ENCODE results near the gene WDR77.

WDR77 gene

DNA sequence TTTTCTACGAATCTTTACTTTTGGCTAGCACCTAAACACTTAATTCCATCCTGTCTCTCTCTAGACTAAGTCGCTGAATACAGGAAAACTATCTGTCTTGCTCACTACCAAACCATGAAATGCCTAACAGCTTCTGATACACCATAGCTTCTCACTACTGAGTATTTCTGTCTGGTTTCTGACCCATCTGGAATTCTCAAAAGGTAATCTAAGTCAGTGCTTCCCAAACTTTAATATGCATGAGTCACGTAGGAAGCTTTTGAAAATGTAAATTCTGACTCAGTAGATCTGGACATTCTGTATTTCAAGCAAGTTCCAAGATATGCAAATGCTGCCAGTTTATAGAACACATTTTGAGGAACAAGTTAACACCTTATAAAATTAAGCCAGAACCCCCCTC is 12.3 kb downstream of the WDR77 start:
- no peak for DNase-seq (ENCODE audit: low spot score)

DNA sequence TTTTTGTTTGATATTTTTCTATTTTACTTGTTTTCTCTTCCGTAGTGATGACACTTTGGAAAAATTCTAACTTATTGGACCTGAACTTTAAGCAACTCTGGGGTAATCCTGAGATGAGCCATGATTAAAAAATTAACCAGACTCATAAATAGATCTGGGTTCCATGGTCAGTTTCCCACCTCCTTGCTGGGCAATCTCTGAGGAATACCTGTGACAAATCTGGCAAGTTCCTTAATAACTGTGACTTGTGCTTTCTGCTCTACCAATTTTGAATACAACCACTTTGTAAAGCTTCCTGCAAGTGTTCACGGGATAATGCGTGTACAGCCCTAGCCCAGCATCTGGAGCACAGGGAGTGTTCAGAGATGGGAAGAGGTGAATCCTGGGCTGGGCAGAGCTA is 24.8 kb downstream of the WDR77 start:
- DNase-seq (ENCODE audit: low spot score): no peak

DNA sequence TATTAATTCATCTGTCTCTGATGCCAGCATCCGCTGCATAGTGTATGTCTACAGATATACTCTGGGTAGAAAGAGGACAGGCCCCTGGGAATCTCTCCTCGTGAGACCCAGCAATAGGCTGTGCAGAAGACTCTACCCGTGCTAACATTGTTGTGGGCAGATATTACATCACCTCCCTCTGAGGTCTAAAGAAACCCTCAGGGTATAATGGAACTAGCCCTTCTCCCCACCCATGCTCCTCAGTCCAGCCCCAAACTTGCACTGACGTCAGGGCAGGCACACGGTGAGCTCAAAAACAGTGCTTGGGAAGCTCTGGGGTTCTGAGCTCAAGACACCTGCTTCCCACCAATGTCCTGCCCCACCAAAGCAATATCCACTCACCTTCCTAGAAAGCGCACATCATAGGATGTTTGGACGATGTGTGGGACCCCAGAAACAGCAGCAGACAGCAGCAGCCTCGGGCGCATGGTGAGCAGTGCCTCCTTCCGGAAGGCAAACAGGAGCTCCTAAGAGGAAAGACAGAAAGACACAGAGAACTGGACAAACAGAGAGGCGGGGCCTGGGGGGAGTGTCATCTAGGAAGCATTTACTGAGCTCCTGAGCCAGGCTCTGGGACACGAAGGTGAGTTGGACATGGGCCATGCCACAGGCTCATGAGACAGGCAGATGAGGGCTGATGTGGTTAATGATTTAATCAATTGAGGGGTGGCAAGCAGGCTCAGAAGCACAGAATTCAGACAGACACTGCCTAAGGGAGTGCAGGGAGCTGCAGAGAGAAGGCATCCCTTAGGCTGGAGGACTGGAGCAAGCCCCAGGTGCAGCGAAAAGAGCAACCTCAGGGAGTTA is 26.3 kb downstream of the WDR77 start:
- no peak for DNase-seq (ENCODE audit: low spot score)

DNA sequence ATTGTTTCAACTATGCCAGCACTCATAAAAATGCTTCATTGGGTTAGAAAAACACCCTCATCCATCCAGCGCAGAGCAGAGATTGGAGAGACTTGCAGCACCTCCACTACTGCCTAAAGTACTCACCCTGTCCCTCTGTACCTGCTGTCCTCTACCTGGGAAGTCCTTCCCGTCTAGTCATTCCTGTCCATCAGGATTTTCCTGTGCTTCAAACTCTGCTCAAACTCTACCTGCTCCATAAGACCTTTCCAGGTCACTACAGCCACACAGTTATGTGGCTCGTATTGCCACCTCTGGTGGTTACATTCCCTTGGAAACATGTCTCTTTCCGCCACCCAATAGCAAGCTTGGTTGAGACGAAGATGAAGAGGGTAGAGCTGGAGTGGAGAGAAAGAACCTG is 28.7 kb downstream of the WDR77 start:
- DNase-seq (ENCODE audit: low spot score): no peak

DNA sequence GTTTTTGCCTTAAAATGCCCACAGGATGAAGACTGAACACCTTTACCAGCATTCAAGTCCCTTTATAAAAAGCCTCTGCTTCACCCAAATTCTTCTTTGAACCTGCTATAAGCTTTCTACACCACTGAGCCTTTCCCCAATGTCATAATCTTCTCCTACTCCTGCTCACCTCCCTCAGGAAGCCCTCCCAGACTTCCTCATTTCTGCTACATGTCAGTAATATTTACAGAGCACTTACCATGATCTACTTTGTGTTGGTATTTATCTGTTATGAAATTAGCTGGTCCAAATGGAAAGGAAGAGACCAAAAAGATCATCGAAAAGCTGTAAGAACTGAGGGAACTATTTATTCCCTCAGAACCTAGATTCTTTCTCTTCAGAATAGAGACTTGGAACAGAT is 30.0 kb downstream of the WDR77 start:
- no peak for DNase-seq (ENCODE audit: low spot score)

DNA sequence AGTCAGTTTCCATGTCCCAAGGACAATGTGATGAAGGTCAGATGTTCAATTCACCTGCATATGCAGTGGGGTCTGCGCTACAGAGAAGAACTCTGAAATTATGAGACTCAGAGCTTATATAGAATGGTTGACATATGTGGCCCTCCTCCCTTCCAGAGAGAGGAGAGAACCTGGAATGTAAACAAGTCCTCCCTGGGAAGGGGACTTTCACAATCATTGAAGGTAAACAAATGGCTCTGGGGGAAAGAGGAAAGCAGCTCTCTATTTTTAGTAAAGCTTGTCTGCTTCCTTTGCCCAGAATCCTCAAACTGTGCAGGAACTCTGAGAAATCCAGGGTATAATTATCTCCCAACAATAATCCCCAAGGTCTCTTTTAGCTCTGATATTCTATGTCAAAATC is 31.3 kb downstream of the WDR77 start:
- no peak for DNase-seq (ENCODE audit: low spot score)

DNA sequence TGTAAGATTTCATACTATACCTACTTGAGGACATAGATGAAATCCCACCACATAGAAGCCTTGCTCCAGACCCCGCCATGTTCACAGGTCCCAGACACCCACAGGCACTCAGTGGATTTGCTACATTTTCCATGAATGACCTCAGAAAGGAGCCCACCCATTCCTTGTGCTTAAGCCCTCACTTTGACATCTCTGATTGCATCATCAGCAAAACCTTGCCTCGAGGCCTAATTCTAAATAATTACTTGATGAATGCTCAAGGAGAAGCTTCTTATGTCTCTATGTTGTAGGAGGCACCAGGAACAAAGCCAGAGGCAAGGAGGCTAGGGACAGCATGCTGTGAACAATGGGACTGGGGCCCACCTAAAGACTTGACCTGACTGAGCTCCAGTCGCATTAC is 33.6 kb downstream of the WDR77 start:
- DNase-seq (ENCODE audit: low spot score): no peak

DNA sequence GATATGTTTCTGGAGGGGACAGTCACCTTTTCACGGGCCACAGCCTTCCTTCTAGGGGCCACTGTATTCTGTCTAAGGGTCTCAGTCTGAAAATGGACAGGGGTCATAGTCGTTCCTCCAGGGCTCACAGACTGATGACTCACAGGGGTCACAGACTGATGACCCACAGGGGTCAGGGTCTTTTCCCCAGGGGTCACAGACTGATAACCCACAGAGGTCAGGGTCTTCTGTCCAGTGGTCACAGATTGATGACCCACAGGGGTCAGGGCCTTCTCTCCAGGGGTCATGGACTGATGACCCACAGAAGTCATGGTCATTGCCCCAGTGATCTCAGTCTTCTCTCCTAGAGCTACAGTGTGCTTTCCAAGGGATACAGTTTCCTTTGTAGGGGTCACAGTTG is 34.3 kb downstream of the WDR77 start:
- DNase-seq (ENCODE audit: low spot score): no peak

DNA sequence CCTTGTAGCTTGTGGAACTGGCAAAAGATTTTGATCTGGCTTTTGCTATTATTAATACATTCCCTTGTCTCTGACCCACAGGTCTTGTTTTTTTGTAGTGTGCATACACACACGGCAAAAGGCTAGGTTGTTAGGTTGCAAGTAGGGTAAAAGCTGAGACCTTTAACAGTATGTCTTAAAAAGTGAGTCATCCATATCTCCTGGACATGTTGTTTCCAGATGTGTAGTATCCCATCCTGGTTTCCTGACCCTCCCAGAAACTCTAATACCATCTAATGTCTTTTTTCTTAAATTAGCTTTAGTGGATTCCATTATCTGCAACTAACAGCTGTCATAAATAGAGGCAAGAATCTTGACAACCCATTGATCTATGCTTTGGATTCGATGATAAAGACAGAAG is 36.2 kb downstream of the WDR77 start:
- DNase-seq (ENCODE audit: low spot score): no peak

DNA sequence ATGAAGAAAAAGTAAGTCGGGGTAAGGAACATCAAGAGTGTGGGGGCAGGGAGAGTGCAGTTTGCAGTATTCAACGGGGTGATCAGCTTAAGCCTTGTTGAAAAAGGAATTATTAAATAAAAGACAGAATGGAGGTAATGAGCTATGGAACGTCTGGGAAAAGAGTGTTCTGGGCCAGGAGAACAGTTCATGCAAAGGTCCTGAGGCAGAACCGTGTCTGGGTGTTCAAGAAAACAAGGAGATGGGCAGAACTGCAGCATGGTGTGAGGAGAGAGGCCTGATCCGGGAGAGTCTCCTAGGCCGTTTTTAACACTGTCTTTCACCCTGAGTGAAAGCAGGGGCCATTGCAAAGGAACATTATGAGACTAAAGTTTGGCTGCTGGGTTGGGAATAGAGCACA is 41.8 kb downstream of the WDR77 start:
- no peak for DNase-seq (ENCODE audit: low spot score)

DNA sequence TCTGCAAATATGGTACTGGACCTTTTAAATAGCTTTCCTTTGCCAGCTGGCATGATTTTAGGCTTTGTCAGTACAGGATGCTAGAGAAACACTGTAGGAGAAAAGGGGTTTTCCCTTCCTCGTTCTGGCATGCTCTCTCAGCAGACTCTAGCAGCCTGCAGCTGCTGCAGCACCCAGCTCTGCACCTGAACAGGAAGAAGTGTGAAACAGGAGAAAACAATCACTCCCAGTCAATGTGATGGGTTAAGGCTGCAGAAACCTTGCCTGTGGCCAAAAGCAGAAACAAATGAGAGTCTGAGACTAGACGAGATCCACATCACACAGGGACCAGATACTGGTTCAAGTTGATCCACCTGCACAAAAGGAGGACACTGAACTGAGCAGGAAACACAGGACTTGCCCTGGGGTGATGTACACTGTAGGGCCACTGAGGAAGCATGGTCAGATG is 42.7 kb downstream of the WDR77 start:
- no peak for DNase-seq (ENCODE audit: low spot score)

DNA sequence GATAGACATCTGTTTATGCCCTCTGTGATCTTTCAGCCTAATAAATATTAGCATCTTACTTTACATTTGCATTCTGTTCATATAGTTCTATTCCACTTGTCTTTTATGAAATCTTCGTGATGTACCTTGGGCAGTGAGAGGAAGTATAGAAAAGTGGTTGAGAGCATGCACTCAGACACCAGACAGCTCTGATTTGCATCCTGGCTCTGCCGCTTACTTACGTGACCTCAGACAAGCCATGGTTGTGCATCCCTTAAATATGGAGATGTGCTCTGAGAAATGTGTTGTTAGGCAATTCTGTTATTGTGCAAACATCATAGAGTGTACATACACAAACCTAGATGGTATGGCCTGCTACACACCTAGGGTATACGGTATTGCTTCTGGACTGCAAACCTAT is 44.5 kb downstream of the WDR77 start:
- DNase-seq (ENCODE audit: low spot score): no peak

DNA sequence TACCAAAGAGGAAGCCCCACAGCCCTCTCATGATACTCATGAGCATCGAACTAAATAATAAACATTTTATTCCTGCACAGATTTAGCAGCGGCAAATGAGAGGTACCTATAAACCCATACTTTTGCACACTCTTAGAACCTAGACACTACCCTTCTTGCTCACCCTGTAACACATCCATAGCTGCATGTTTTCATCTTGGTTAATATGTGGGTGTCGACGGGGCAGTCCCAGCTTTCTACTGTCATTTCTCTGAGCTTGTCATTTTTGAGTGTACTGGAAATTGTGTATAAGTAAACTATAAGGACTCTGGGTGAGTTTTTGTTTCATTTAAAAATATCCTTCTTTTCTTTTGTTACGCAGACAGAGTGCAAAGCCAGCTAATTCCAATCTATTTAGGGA is 47.0 kb downstream of the WDR77 start:
- no peak for DNase-seq (ENCODE audit: low spot score)

DNA sequence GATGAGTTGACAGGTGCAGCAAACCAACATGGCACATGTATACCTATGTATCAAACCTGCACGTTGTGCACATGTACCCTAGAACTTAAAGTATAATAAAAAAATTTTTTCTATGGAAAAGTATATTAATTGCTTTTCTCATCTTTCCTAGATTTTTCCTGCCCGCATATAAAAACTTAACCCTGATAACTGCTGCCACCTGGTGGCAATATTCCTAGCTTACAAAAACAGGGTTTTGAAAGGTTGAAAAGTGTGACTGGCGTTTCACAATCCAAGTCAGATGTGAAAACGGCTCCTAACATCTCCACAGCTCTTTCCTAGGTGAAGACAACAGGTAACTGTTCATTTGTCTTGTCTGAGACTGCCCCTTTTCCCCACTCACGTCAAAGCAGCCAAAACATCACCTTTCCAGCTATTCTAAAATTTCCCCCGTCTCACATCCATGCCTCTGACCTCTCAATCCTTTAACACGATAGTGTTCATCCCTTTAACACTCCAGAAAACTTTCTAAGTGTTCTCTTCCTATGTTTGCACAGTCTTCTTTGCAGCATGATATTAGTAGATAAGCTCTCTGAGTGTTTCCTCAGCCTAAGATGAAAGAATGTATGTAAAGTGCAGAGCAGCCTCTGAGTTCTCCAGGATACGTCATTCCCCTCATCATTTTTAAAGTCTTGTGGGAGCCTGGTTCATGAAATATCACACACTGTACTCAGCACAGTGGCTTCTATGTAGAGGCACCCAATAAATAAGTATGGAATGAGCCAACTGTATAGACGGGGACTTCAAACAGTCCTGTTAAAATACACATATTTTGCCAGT is 49.1 kb downstream of the WDR77 start:
- DNase-seq (ENCODE audit: low spot score): peak; percentile 50

DNA sequence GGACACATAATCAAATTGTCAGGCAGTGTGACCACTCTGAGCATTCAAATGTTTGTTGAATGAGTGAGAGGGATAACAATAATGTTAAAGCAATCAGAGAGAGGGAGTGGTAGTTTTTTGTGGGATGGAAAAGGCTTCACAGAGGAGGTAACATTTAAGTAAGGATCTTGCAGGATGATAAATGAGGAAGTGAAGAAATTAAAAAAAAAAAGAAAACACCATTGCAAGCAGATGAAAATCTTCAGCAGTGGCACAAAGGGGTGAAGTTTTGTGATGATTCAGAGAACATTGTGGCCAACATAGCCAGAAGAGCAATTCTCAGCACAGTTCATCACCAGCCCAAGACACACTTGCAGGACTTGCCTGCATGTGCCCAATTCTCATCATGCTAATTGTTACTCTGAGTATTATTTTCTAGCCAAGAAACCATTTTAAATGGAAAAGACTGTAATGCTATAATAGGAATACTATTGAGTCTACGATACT is 56.6 kb downstream of the WDR77 start:
- no peak for DNase-seq (ENCODE audit: low spot score)

DNA sequence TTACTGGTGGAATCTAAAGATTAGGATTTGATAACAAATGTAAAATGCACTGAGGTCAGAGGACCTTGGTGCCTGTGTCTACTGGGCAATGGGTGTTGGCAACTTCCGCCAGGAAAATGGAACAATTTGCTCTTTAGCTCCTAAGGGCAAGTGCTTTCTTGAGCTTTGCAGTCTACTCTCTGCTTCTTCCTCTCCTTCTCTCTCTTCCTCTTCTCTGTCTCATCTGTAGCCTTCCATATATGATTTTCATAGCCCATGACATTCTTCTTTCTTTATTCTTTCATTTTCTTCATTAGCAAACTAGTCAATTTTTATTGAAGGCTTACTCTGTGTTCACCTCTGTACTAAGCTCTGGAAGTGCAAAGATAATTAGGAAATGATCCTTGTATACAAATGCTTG is 57.0 kb downstream of the WDR77 start:
- DNase-seq (ENCODE audit: low spot score): no peak

Data from hematopoietic multipotent progenitor cell treated with erythropoietin and hydrocortisone succinate and interleukin-3 and kit ligand, for 15 days (in vitro differentiated cells).